Neural crest cell (in vitro differentiated cells): ENCODE results near the gene CENPP. TPM values are rescaled to one million over a fixed set of nuclear protein-coding genes. Genes with fewer than 3 reads are reported as not detected.

ENCODE experiments used
- DNase-seq: peaks from one replicate; pipeline ENCODE4 v3.0.0; 2021; ENCODE audit warnings: low read depth, mixed read lengths, low spot score
- H3K27ac Mint-ChIP-seq: one replicate; pipeline ENCODE4 v1.8.0; 2021; ENCODE audit warnings: mild to moderate bottlenecking, mixed read lengths; ENCODE audit not compliant: unreplicated experiment
- H3K27me3 Mint-ChIP-seq: 2 replicates; pipeline ENCODE4 v1.8.0; 2021; ENCODE audit warnings: low read depth, mild to moderate bottlenecking, mixed read lengths
- H3K36me3 Mint-ChIP-seq: 2 replicates; pipeline ENCODE4 v1.8.0; 2021; ENCODE audit warnings: low read depth, mild to moderate bottlenecking, mixed read lengths
- H3K4me1 Mint-ChIP-seq: 2 replicates; pipeline ENCODE4 v1.8.0; 2021; ENCODE audit warnings: mixed read lengths
- H3K4me3 Mint-ChIP-seq: one replicate; pipeline ENCODE4 v1.8.0; 2021; ENCODE audit warnings: mild to moderate bottlenecking, mixed read lengths
- H3K9me3 Mint-ChIP-seq: 2 replicates; pipeline ENCODE4 v1.8.0; 2021; ENCODE audit warnings: mixed read lengths
- total RNA-seq: library from RNA; stranded (reverse); gene quantifications from 2 replicates; pipeline ENCODE4 v1.2.1, GENCODE V29; 2021
- TF ChIP-seq, protein P1 (sequence below): fragments of 200-600 bp; sonication (generic); conservative IDR thresholded peaks from 2 replicates; pipeline ENCODE4 v1.5.0; 2021; ENCODE audit warnings: antibody characterized with exemption, mild to moderate bottlenecking

Gene CENPP
- total RNA-seq, 1 donor from 2014 or later: 15.7 TPM

DNA sequence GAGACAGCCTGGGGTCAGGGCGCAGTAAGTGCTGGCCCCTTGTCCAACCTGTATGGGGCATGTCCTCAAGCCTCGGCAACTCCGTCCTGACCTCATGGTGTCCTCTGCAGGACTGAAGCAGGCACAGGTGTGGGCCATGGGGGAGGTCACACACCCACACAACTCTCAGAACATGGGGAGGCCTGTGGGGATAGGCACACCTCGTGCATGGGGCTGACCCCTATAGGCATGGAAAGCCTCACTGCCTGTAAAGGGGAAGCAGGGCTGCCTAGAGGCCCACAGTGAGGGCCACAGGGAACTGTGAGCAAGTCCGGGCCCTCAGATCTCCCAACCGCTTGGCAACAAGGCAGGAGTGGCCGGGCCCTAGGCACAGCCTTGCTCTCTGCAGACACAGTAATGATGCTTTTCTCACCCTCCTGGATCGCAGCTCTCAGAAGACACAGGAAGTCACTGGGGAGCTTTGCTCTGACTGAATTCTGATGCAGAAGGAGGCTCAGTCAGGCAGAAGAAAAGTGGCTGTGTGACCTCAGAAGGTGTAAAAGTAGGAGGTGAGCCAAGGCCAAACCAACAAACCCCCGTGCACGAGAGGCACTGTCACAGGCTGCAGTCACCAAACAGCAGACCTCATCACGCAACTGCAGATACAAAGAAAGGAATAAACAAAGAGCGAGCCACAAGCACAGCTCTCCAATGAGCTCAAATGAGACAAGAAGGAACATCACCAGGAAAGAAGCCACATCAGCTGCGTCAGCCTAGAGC lies 338.8 kb downstream of the CENPP start:
- H3K36me3 Mint-ChIP-seq: no peaks in the 10 kb centered on the region
- no peak for DNase-seq
- peak overlapping the region; percentile 48 for H3K4me3 Mint-ChIP-seq
- no peaks in the 10 kb centered on the region for H3K9me3 Mint-ChIP-seq
- no peaks in the 10 kb centered on the region for H3K27me3 Mint-ChIP-seq
- H3K4me1 Mint-ChIP-seq: peaks cover 55% of the 10 kb centered on the region
- TF ChIP-seq, protein P1, sequence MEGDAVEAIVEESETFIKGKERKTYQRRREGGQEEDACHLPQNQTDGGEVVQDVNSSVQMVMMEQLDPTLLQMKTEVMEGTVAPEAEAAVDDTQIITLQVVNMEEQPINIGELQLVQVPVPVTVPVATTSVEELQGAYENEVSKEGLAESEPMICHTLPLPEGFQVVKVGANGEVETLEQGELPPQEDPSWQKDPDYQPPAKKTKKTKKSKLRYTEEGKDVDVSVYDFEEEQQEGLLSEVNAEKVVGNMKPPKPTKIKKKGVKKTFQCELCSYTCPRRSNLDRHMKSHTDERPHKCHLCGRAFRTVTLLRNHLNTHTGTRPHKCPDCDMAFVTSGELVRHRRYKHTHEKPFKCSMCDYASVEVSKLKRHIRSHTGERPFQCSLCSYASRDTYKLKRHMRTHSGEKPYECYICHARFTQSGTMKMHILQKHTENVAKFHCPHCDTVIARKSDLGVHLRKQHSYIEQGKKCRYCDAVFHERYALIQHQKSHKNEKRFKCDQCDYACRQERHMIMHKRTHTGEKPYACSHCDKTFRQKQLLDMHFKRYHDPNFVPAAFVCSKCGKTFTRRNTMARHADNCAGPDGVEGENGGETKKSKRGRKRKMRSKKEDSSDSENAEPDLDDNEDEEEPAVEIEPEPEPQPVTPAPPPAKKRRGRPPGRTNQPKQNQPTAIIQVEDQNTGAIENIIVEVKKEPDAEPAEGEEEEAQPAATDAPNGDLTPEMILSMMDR: no peak
- H3K27ac Mint-ChIP-seq: peak overlapping the region; percentile 47

DNA sequence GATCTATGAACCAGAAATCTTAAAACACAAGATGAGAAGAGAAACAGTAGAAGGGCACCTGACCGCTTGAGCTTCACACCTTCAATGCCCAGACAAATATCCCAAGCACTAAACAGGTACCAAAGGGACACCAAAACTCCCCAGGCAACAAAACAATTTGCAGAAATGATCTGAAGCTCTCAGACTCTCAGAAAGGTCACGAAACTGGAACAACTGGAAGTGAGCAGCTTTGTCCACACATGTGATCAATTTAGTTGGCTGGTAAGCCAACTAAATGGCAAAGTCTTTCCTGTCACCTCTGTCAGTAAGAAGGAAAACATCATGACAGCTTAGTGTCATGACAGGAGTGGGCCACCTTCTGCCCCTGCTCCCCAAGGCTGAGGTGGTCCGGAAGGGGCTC lies 340.1 kb downstream of the CENPP start:
- H3K36me3 Mint-ChIP-seq: no peaks in the 10 kb centered on the region
- H3K4me3 Mint-ChIP-seq: peak overlapping the region; percentile 73

DNA sequence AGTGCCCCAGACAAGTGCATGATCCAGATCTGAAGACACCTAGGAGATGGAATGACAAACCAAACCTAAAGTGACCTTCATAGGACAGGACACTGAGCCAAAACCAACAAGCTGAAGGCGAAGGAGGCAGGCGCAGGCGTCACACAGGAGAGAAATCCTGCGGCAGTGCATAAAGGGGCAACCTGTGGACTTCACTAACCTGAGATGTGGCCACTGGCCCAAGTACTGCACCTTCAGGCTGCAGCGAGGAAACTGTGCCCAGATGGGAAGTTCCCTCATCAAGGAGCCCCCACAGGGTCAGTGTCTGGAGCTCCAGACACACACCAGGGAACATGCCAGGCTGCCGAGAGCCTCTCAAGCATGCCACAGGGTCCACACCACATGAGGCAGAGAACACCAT lies 340.5 kb downstream of the CENPP start:
- Mint-ChIP-seq H3K9me3 (no peaks in the 10 kb centered on the region), H3K4me3 (peak overlapping the region; percentile 73), H3K4me1 (peaks cover 44% of the 10 kb centered on the region), H3K36me3 (no peaks in the 10 kb centered on the region), H3K27me3 (no peaks in the 10 kb centered on the region), H3K27ac (no peak overlapping the region)
- TF ChIP-seq, protein P1: no peak
- no peak for DNase-seq

More for the DNA sequence above, 340.1 kb downstream of the CENPP start:
- no peaks in the 10 kb centered on the region for H3K27me3 Mint-ChIP-seq
- TF ChIP-seq, protein P1: no peak
- no peak overlapping the region for H3K27ac Mint-ChIP-seq
- DNase-seq: no peak
- no peaks in the 10 kb centered on the region for H3K9me3 Mint-ChIP-seq
- H3K4me1 Mint-ChIP-seq: peaks cover 46% of the 10 kb centered on the region

DNA sequence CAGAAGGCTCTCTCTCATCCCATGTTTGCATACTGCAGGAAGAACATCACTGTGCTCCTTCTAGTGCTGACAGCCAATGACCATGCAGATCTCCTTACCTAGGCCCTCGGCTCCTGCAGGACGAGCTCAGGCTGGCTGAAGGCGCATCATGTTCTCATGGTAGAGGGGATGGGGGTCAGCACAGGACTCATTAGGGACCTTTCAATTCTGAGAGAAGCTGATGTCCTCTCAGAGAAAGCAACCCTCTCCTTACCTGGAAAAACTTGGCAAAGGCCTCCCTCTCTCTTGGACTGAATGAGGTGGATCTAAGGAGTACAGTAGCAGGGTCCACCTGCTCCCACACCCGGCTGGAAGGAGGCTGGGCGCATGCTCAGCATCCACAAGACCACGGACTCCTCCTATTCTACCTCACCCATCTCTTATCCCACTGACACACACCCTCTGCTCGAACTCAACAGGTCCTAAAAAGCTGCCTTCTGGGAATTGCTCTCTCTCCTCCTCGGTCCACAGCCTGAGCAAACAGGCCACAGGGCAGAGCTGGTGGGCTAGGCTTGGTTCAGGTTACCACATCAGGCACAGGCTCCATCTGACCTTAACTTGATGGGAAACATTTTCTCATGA lies 341.3 kb downstream of the CENPP start:
- no peak for DNase-seq
- Mint-ChIP-seq H3K4me3 (peak overlapping the region; percentile 27), H3K4me1 (peaks cover 39% of the 10 kb centered on the region), H3K36me3 (no peaks in the 10 kb centered on the region), H3K27me3 (no peaks in the 10 kb centered on the region), H3K9me3 (no peaks in the 10 kb centered on the region), H3K27ac (peak overlapping the region; percentile 14)
- TF ChIP-seq, protein P1: no peak

DNA sequence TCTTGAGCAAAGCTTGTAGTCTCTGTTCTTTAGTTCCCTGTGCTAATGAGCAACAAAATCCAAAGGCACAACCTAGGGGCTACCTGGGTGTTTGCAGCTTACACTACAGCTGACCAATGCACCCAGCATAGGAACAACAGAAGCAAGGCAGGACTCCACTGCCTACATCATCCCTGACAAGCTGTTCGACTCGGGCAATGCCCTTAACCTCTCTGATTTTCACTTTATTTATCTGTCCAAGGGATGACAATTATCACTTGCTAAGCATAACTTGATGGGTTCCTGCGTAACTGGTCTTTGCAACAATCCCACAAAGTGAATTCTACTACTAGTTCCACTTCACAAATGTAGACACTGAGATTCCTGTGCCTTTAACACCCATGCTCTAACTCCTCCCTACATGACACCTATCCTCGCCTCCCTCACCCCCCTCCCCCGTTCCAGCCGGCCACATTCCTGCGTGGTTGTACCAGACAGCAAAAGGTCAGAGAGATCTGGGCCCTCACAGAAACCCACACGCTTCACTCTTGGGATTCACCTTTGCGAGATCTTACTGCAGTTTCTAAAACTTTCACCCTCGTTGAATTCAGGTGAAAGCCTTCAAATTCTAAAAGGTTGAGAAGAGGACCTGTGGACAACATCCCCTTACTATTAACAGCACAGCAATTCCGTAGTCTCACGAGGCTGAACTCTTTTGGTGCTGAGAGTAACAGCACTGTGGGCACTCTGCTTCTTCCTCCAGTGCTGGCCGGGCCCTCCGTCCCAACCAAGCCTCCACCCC lies 343.2 kb downstream of the CENPP start:
- Mint-ChIP-seq H3K4me3 (peak overlapping the region; percentile 87), H3K27me3 (no peaks in the 10 kb centered on the region), H3K36me3 (no peaks in the 10 kb centered on the region), H3K27ac (no peak overlapping the region), H3K9me3 (no peaks in the 10 kb centered on the region), H3K4me1 (peaks cover 34% of the 10 kb centered on the region)
- no peak for DNase-seq
- TF ChIP-seq, protein P1: no peak
